ENCODE measurements around the gene ADGRE2.
"Not testable (repeated sequence)": the region's sequence is repeated elsewhere in the genome, so short reads cannot be mapped to it uniquely, and the experiment has no call there.

The ADGRE2 gene

GRCh38 chr19:14778110-14778845, at the start of gene ADGRE2:
TSS of gene ADGRE2 (minus strand) at chr19:14778560. CDS start at chr19:14776756, 1,804 bp downstream.
- not testable (repeated sequence) for DNase-seq

GRCh38 chr19:14826006-14826405, 47.6 kb upstream of the ADGRE2 start:
- no peak for DNase-seq

GRCh38 chr19:14821937-14822336, 43.6 kb upstream of the ADGRE2 start:
- no peak for DNase-seq

- no peak for DNase-seq
Measured at GRCh38 chr19:14818588-14818987, 40.2 kb upstream of the ADGRE2 start.

- DNase-seq = no peak
Measured at GRCh38 chr19:14817052-14817451, 38.7 kb upstream of the ADGRE2 start.

- DNase-seq = no peak
Measured at GRCh38 chr19:14814982-14815652, 36.8 kb upstream of the ADGRE2 start.

GRCh38 chr19:14809272-14810057, 31.1 kb upstream of the ADGRE2 start:
- DNase-seq = no peak

- no peak for DNase-seq
Measured at GRCh38 chr19:14804765-14805164, 26.4 kb upstream of the ADGRE2 start.

- DNase-seq = no peak
Measured at GRCh38 chr19:14798760-14799159, 20.4 kb upstream of the ADGRE2 start.

- DNase-seq = no peak
Measured at GRCh38 chr19:14796021-14796420, 17.7 kb upstream of the ADGRE2 start.

GRCh38 chr19:14795078-14795721, 16.8 kb upstream of the ADGRE2 start:
- DNase-seq = no peak

GRCh38 chr19:14792250-14792649, 13.9 kb upstream of the ADGRE2 start:
- not testable (repeated sequence) for DNase-seq

GRCh38 chr19:14786421-14786851, 8.1 kb upstream of the ADGRE2 start:
- DNase-seq = peak; percentile 1 to 24

- peak; percentile 25 to 76 for DNase-seq
Measured at GRCh38 chr19:14785102-14785793, 6.9 kb upstream of the ADGRE2 start.

- peak; percentile 4 to 75 for DNase-seq
Measured at GRCh38 chr19:14784730-14785101, 6.4 kb upstream of the ADGRE2 start.

- peak in 1 of 2 donors; percentile 22 for DNase-seq
Measured at GRCh38 chr19:14783410-14783998, 5.1 kb upstream of the ADGRE2 start.

- DNase-seq = no peak
Measured at GRCh38 chr19:14782626-14783409, 4.5 kb upstream of the ADGRE2 start.

GRCh38 chr19:14781713-14782536, 3.6 kb upstream of the ADGRE2 start:
- not testable (repeated sequence) for DNase-seq

- not testable (repeated sequence) for DNase-seq
Measured at GRCh38 chr19:14780622-14781225, 2.4 kb upstream of the ADGRE2 start.

- no peak for DNase-seq
Measured at GRCh38 chr19:14779151-14779550, 791 bp upstream of the ADGRE2 start.

Measured in CD4-positive, alpha-beta T cell treated with Interleukin-4 for 1 hour (primary cell).